ENCODE data around the gene DNAJB4.
"Not testable (repeated sequence)": the region's sequence is repeated elsewhere in the genome, so short reads cannot be mapped to it uniquely, and the experiment has no call there.

DNAJB4 gene

GRCh38 chr1:78040484-78041089, 35.8 kb downstream of the DNAJB4 start:
- DNase-seq, result no peak

- no peak for DNase-seq
These were observed 38.7 kb downstream of the DNAJB4 start for GRCh38 chr1:78043436-78043835.

GRCh38 chr1:78044796-78045562, 40.2 kb downstream of the DNAJB4 start:
- no peak for DNase-seq

GRCh38 chr1:78045563-78045925, 40.8 kb downstream of the DNAJB4 start:
- DNase-seq, result no peak

- no peak for DNase-seq
These were observed 41.4 kb downstream of the DNAJB4 start, which contains the start of gene GIPC2 for GRCh38 chr1:78045926-78046778. TSS of gene GIPC2 (plus strand) at chr1:78045966. CDS start at chr1:78046095, 129 bp downstream.

GRCh38 chr1:78047106-78047505, 42.4 kb downstream of the DNAJB4 start:
- DNase-seq, result no peak

GRCh38 chr1:78047631-78048030, 42.9 kb downstream of the DNAJB4 start:
- no peak for DNase-seq

GRCh38 chr1:78048446-78048845, 43.7 kb downstream of the DNAJB4 start:
- no peak for DNase-seq

- DNase-seq, result no peak
These were observed 44.7 kb downstream of the DNAJB4 start for GRCh38 chr1:78049396-78049795.

- no peak for DNase-seq
These were observed 46.3 kb downstream of the DNAJB4 start for GRCh38 chr1:78051005-78051404.

- DNase-seq, result no peak
These were observed 48.1 kb downstream of the DNAJB4 start for GRCh38 chr1:78052685-78053405.

GRCh38 chr1:78053498-78053897, 48.8 kb downstream of the DNAJB4 start:
- no peak for DNase-seq

GRCh38 chr1:78054559-78054958, 49.8 kb downstream of the DNAJB4 start:
- no peak for DNase-seq

- no peak for DNase-seq
These were observed 50.2 kb downstream of the DNAJB4 start for GRCh38 chr1:78054972-78055371.

- DNase-seq, result no peak
These were observed 50.9 kb downstream of the DNAJB4 start for GRCh38 chr1:78055565-78056132.

GRCh38 chr1:78058670-78059069, 53.9 kb downstream of the DNAJB4 start:
- DNase-seq, result no peak

- DNase-seq, result no peak
These were observed 56.3 kb downstream of the DNAJB4 start for GRCh38 chr1:78060857-78061563.

GRCh38 chr1:78061825-78062523, 57.2 kb downstream of the DNAJB4 start:
- DNase-seq, result no peak

GRCh38 chr1:78064886-78065285, 60.1 kb downstream of the DNAJB4 start:
- DNase-seq, result not testable (repeated sequence)
